ENCODE measurements around the gene ZNF891. TPM values are rescaled to one million over a fixed set of nuclear protein-coding genes. Genes with fewer than 3 reads are reported as not detected.

ZNF891 gene
- total RNA-seq, 1 experiment from 2014 or later, result 2.1 TPM

- Histone ChIP-seq H3K4ac (ENCODE audit: low read depth, low read length) (no peak overlapping the region), H2BK120ac (ENCODE audit: low read depth, low read length, poor library complexity, severe bottlenecking) (no peak overlapping the region), H3K27me3 (ENCODE audit: insufficient read depth, low read length) (no peaks in the 10 kb centered on the region), H3K79me2 (ENCODE audit: insufficient read depth, low read length) (no peaks in the 10 kb centered on the region), H3K23me2 (ENCODE audit: insufficient read length, low read depth, low read length, poor library complexity, severe bottlenecking) (no peaks in the 10 kb centered on the region), H4K8ac (replicated peaks; ENCODE audit: insufficient read length, low read depth, low read length) (no peak overlapping the region), H2BK12ac (ENCODE audit: insufficient read length, low read depth, low read length) (no peak overlapping the region), H4K5ac (ENCODE audit: insufficient read length, low read depth, low read length) (no peak overlapping the region), H3K56ac (ENCODE audit: insufficient read length, low read depth, low read length) (no peak overlapping the region), H3K9ac (ENCODE audit: extremely low read depth, insufficient read length, low read length) (no peak overlapping the region), H3K18ac (ENCODE audit: insufficient read length, low read depth, low read length) (no peak overlapping the region), H2BK15ac (ENCODE audit: low read depth, low read length) (no peak overlapping the region), H3K4me2 (ENCODE audit: insufficient read depth, insufficient read length, low read length) (no peak overlapping the region), H2BK5ac (ENCODE audit: insufficient read length, low read length) (no peak overlapping the region), H3K27ac (ENCODE audit: insufficient read length, low read depth, low read length) (no peak overlapping the region), H3T11ph (ENCODE audit: low read length) (no peak overlapping the region), H3K9me3 (ENCODE audit: control insufficient read depth, low read depth, low read length) (peaks cover 92% of the 10 kb centered on the region), H4K20me1 (ENCODE audit: control insufficient read depth, insufficient read depth, insufficient read length) (no peaks in the 10 kb centered on the region), H3K23ac (ENCODE audit: insufficient read length, low read depth, low read length) (no peak overlapping the region), H2AFZ (ENCODE audit: low read length) (no peak overlapping the region), H4K91ac (ENCODE audit: insufficient read length, low read depth, low read length) (no peak overlapping the region), H2BK20ac (ENCODE audit: low read depth, low read length, poor library complexity, severe bottlenecking) (no peak overlapping the region), H3K14ac (ENCODE audit: insufficient read depth, low read length) (no peak overlapping the region), H3K4me1 (ENCODE audit: insufficient read depth, low read length) (no peaks in the 10 kb centered on the region), H2AK5ac (ENCODE audit: insufficient read length, low read length) (no peak overlapping the region), H3K79me1 (ENCODE audit: insufficient read depth, low read depth, low read length, poor library complexity, severe bottlenecking) (no peaks in the 10 kb centered on the region)
- WGBS (ENCODE audit: extremely low coverage, insufficient read length, low lambda C conversion rate), result no CpG with 5 or more reads among the region's 1 CpG
- H3K27ac Mint-ChIP-seq, result no peak overlapping the region
- no peak overlapping the region for H3K4me3 Mint-ChIP-seq
- peaks cover 92 to 97% of the 10 kb centered on the region in 2 experiments for H3K9me3 Mint-ChIP-seq
- H3K4me1 Mint-ChIP-seq, result no peaks in the 10 kb centered on the region
- H3K27me3 Mint-ChIP-seq (ENCODE audit: low read depth), result peaks cover 11% of the 10 kb centered on the region
- peaks cover 36 to 63% (median 38%) of the 10 kb centered on the region in 3 experiments for H3K36me3 Mint-ChIP-seq (ENCODE audit: insufficient read depth in 1 of 3, low read depth in 3 of 3)
- DNase-seq, result no peak
- TF ChIP-seq CTCF (conservative IDR thresholded peaks at IDR 0.05), result no peak
Observed at GRCh38 chr12:133063556-133063955, 66.5 kb downstream of the ZNF891 start.

Data from H9 (cell line).